ENCODE measurements around the gene LGR4. TPM values are rescaled to one million over a fixed set of nuclear protein-coding genes. Genes with fewer than 3 reads are reported as not detected.
"Not testable (repeated sequence)": the region's sequence is repeated elsewhere in the genome, so short reads cannot be mapped to it uniquely, and the experiment has no call there.

Gene LGR4
- total RNA-seq, 1 experiment from 2014 or later: 37.1 TPM

DNA sequence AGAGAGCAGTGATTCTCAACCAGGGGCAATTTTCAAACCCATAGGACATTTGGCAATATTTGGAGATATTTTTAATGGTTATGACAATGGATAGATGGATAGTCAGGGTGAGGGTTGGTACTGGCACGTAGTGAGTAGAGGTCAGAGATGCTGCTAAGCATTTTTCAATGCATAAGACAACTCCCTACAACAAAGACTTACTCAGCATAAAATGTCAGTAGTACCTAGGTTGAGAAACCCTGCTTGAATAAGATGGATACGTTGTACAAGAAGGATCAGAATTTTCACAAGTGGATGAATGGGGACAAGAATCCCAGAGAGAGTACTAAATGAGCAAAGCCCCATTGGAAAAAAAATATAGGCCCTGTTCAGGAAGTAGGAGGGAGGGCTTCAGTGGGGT, 45.9 kb upstream of the LGR4 start:
- CTCF ChIA-PET: no interaction called here

GRCh38 chr11:27517490-27517889, 44.9 kb upstream of the LGR4 start:
- H3K4me3 ChIP-seq (ENCODE audit: low read depth, low read length); H3K27me3 ChIP-seq (replicated peaks; ENCODE audit: control insufficient read depth, insufficient read depth, low read length); DNase-seq; BruUV-seq (replicated peaks); H3K27ac Mint-ChIP-seq (ENCODE audit: unreplicated experiment); H3K4me1 Mint-ChIP-seq (ENCODE audit: low read depth, unreplicated experiment); intact Hi-C loops (cut with micrococcal nuclease; ENCODE audit: unreplicated experiment); H3K9me3 Mint-ChIP-seq (ENCODE audit: unreplicated experiment); H3K4me1 ChIP-seq; POLR2A ChIA-PET; CTCF ChIA-PET; H3K36me3 Mint-ChIP-seq (ENCODE audit: insufficient read depth, unreplicated experiment); H3K9me3 ChIP-seq; H3K36me3 ChIP-seq (ENCODE audit: control insufficient read depth, insufficient read depth, low read length); H3K4me3 Mint-ChIP-seq (ENCODE audit: unreplicated experiment): not testable (repeated sequence)
- peaks cover 26% of the 10 kb centered on the region for H3K27me3 Mint-ChIP-seq (ENCODE audit: insufficient read depth, unreplicated experiment)

More for the DNA sequence above, 45.9 kb upstream of the LGR4 start:
- Mint-ChIP-seq H3K9me3 (ENCODE audit: unreplicated experiment) (no peaks in the 10 kb centered on the region), H3K4me3 (ENCODE audit: unreplicated experiment) (no peak overlapping the region), H3K27me3 (ENCODE audit: insufficient read depth, unreplicated experiment) (peaks cover 26% of the 10 kb centered on the region), H3K36me3 (ENCODE audit: insufficient read depth, unreplicated experiment) (no peaks in the 10 kb centered on the region), H3K4me1 (ENCODE audit: low read depth, unreplicated experiment) (no peaks in the 10 kb centered on the region), H3K27ac (ENCODE audit: unreplicated experiment) (no peak overlapping the region)
- TF ChIP-seq, protein P1, sequence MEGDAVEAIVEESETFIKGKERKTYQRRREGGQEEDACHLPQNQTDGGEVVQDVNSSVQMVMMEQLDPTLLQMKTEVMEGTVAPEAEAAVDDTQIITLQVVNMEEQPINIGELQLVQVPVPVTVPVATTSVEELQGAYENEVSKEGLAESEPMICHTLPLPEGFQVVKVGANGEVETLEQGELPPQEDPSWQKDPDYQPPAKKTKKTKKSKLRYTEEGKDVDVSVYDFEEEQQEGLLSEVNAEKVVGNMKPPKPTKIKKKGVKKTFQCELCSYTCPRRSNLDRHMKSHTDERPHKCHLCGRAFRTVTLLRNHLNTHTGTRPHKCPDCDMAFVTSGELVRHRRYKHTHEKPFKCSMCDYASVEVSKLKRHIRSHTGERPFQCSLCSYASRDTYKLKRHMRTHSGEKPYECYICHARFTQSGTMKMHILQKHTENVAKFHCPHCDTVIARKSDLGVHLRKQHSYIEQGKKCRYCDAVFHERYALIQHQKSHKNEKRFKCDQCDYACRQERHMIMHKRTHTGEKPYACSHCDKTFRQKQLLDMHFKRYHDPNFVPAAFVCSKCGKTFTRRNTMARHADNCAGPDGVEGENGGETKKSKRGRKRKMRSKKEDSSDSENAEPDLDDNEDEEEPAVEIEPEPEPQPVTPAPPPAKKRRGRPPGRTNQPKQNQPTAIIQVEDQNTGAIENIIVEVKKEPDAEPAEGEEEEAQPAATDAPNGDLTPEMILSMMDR (IDR thresholded peaks at IDR 0.05; ENCODE audit: insufficient read depth in 1 of 2, low read depth in 1 of 2, low read length in 1 of 2, severe bottlenecking in 1 of 2, unreplicated experiment in 1 of 2): no peak
- Histone ChIP-seq H3K4me1 (no peaks in the 10 kb centered on the region), H3K27me3 (replicated peaks; ENCODE audit: control insufficient read depth, insufficient read depth, low read length) (no peaks in the 10 kb centered on the region), H3K36me3 (ENCODE audit: control insufficient read depth, insufficient read depth, low read length) (no peaks in the 10 kb centered on the region), H3K9me3 (no peaks in the 10 kb centered on the region; the same call in 1 of the 2 replicates), H3K4me3 (ENCODE audit: low read depth, low read length) (no peak overlapping the region)
- no peak for DNase-seq
- BruUV-seq (replicated peaks): no TSS peak
- POLR2A ChIA-PET: no interaction called here
- intact Hi-C loops (cut with micrococcal nuclease; ENCODE audit: unreplicated experiment): no loop called here

GRCh38 chr11:27514558-27514957, 42.0 kb upstream of the LGR4 start:
- Mint-ChIP-seq H3K9me3 (ENCODE audit: unreplicated experiment) (no peaks in the 10 kb centered on the region), H3K27ac (ENCODE audit: unreplicated experiment) (no peak overlapping the region), H3K27me3 (ENCODE audit: insufficient read depth, unreplicated experiment) (peaks cover 22% of the 10 kb centered on the region), H3K36me3 (ENCODE audit: insufficient read depth, unreplicated experiment) (no peaks in the 10 kb centered on the region), H3K4me3 (ENCODE audit: unreplicated experiment) (no peak overlapping the region), H3K4me1 (ENCODE audit: low read depth, unreplicated experiment) (no peaks in the 10 kb centered on the region)
- H3K9me3 ChIP-seq: no peaks in the 10 kb centered on the region; the same call in 1 of the 2 replicates
- no peaks in the 10 kb centered on the region for H3K27me3 ChIP-seq (replicated peaks; ENCODE audit: control insufficient read depth, insufficient read depth, low read length)
- no peak overlapping the region for H3K4me3 ChIP-seq (ENCODE audit: low read depth, low read length)
- TF ChIP-seq, protein P1 (IDR thresholded peaks at IDR 0.05; ENCODE audit: insufficient read depth in 1 of 2, low read depth in 1 of 2, low read length in 1 of 2, severe bottlenecking in 1 of 2, unreplicated experiment in 1 of 2): no peak
- no peaks in the 10 kb centered on the region for H3K36me3 ChIP-seq (ENCODE audit: control insufficient read depth, insufficient read depth, low read length)
- ChIA-PET CTCF (interaction anchor here (0.6 kb wide), 1 partner anchor 308 kb away, joined by 3 read pairs; no protein-coding TSS in a partner anchor), POLR2A (no interaction called here)
- intact Hi-C loops (cut with micrococcal nuclease; ENCODE audit: unreplicated experiment): no loop called here
- no TSS peak for BruUV-seq (replicated peaks)
- no peaks in the 10 kb centered on the region for H3K4me1 ChIP-seq
- DNase-seq: no peak

- Mint-ChIP-seq H3K9me3 (ENCODE audit: unreplicated experiment) (no peaks in the 10 kb centered on the region), H3K27ac (ENCODE audit: unreplicated experiment) (no peak overlapping the region), H3K36me3 (ENCODE audit: insufficient read depth, unreplicated experiment) (no peaks in the 10 kb centered on the region), H3K4me1 (ENCODE audit: low read depth, unreplicated experiment) (no peaks in the 10 kb centered on the region), H3K4me3 (ENCODE audit: unreplicated experiment) (no peak overlapping the region), H3K27me3 (ENCODE audit: insufficient read depth, unreplicated experiment) (peaks cover 19% of the 10 kb centered on the region)
- BruUV-seq (replicated peaks): no TSS peak
- intact Hi-C loops (cut with micrococcal nuclease; ENCODE audit: unreplicated experiment): no loop called here
- TF ChIP-seq, protein P1 (IDR thresholded peaks at IDR 0.05; ENCODE audit: insufficient read depth in 1 of 2, low read depth in 1 of 2, low read length in 1 of 2, severe bottlenecking in 1 of 2, unreplicated experiment in 1 of 2): no peak
- no peak for DNase-seq
- Histone ChIP-seq H3K9me3 (no peaks in the 10 kb centered on the region; the same call in 1 of the 2 replicates), H3K4me1 (no peaks in the 10 kb centered on the region), H3K27me3 (replicated peaks; ENCODE audit: control insufficient read depth, insufficient read depth, low read length) (no peaks in the 10 kb centered on the region), H3K36me3 (ENCODE audit: control insufficient read depth, insufficient read depth, low read length) (no peaks in the 10 kb centered on the region), H3K4me3 (ENCODE audit: low read depth, low read length) (no peak overlapping the region)
- CTCF ChIA-PET: no interaction called here
- POLR2A ChIA-PET: no interaction called here
Observed at GRCh38 chr11:27514076-27514475, 41.5 kb upstream of the LGR4 start.
